Stimulated activated CD4-positive, alpha-beta T cell treated with anti-CD3 and anti-CD28 coated beads, Interleukin-1b, Interleukin-23, amount 100 ng/mL, for 24 hours (primary cell): Measurements from ENCODE around the gene UCK1.
"Not testable (repeated sequence)": the region's sequence is repeated elsewhere in the genome, so short reads cannot be mapped to it uniquely, and the experiment has no call there.

Experiments
- DNase-seq, 4 experiments: peaks; one replicate each; pipeline ENCODE4 v3.0.0-alpha.2; 2020; ENCODE audit warnings: low read depth in 4 of 4, low spot score in 1 of 4

Gene UCK1

DNA sequence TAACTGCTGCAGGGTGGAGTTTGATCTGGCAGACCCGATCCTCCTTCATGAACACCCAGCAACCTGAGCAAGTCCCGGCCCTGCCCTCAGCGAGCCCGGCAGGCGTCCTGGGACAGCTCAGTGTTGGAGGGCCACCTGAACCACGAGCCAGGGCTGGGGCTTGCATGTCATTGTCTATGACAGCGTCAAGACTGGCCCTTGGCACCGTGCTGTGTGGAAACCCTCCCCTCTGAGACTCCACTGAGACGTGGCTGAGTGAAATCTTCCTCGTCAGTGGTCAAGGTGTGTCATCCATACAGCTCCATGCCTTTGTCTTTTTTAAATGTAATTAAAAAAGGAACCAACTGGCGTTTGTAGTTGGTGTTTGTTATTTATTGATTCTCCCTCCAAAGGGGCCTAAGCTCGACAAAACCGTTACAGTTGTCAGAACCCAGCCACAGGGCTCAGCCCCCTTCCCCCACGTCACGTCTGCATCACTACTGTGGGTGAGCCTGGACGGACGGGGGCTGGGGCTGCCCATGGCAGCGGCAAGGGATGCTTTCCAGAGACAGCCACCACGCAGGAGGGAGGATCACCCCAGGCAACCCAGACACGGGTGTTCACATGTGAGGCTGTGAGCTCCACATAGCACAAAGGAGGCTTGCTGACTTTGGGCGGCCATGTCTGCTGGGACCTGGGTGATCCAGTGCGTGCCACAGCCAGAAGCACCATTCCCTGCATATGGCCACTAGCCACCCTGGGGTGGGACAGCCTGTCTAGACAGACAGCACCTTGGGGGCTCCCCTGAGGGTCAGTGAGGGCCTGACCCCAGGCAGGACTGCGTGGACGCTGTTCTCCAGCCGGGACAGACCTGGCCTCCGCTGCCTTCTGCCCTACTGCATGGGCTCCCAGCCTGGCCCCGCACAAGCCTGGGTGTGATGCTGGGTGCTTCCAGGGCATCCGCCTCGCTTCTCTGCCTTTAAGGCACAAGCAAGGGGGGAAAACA is 7.3 kb downstream of the UCK1 start:
- no peak for DNase-seq

DNA sequence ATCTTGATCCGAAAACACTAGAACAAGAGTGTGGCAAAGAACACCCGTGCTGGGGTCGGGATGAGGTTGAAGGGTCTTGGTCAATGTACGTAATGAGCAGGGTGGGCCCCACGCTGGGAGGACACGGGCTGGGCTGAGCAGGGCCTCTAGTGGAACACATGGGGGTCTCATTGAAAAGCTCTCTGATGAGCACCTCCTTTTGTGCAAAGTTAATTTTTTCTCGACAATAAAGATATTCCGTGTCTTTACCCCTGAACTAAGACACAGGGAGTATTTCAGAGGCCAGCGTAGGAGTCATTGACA is 8.0 kb downstream of the UCK1 start:
- DNase-seq, result no peak

DNA sequence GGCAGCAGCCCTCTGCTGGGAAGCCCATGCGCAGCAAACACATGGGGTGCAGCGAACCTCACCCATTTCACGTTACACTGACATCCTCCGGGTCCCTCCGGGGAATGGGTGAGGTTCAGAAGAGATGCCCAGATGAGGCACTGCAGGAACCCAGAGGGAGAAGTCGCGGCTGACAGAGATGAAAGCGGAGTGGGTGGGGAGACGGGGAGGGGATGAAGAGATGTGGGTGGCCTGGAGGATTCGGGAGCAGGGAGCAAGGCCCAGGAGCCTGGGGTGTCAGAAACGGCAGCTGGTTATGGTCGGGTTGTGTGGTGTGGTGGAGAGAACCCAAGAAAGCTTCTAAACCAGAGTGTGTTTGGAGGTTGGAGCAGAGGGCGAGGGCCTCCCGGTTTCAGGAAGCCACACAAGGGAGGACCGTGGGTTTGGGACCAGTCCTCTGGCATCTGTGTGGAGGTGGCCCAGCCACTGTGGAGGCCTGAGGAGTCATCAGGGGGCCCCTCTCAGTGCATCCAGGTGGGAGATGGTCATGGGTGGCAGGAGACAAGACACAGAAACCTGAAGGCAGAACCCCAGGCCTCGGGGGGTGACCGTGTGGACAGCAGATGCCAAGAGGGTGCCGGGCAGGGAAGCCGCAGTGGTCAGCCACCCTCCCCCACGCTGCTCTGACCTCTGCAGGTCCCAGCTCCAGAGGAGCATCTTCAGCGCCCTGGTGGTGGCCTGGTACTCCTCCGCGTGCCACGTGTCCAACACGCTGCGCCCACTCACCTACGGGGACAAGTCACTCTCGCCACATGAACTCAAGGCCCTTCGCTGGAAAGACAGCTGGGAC is 8.6 kb downstream of the UCK1 start:
- DNase-seq, result no peak

DNA sequence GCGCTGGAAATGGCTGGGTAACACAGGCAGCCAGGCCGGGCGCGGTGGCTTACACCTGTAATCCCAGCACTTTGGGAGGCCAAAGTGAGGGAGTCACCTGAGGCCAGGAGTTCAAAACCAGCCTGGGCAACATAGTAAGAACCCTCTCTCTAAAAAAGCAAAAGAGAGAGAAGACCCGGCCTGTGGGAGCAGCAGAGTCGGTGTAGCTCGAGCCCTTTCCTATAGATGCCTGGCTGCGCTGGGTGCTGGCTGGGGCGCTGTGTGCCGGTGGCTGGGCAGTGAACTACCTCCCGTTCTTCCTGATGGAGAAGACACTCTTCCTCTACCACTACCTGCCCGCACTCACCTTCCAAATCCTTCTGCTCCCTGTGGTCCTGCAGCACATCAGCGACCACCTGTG is 9.2 kb downstream of the UCK1 start:
- no peak for DNase-seq

- DNase-seq, result no peak
Observed at GRCh38 chr9:131521203-131521602, 9.9 kb downstream of the UCK1 start.

GRCh38 chr9:131520503-131520902 is 10.6 kb downstream of the UCK1 start:
- no peak for DNase-seq

DNA sequence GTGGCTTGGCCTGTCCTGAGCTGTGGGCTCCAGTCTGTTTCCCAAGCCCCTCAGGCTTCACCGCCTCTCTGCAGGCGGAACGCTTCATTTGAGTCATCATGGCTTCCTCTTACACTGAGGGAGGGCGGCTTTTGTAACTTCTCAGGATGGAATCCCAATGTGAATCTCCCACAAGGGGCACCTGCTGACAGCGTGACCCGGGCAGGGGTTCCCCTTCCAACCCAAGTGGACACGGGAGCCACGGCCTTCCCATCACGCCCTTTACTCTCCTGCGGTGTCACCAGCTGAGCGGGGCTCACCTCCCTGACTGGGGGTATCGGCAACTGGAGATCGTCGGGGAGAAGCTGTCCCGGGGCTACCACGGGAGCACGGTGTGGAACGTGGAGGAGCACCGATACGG is 12.5 kb downstream of the UCK1 start:
- no peak for DNase-seq

- no peak for DNase-seq
Observed at GRCh38 chr9:131517761-131518190, 13.3 kb downstream of the UCK1 start.

DNA sequence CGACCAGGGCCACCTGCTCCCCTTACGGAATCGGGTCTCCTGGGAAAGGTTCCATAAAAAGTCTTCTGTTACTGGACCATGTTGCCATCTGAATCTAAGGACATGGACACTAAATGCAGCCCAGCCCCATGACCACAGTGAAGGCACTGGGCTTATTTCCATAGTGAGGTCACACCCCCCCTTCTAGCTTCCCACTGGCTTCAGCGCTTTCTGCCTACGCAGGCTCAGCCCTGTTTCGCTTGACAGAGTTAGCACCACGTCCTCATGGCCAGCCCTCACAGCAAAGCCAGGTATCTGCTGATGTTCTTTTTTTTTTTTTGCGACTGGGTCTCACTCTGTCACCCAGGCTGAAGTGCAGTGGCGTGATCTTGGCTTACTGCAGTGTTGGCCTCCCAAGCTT is 14.1 kb downstream of the UCK1 start:
- DNase-seq, result no peak

GRCh38 chr9:131516100-131516499 is 15.0 kb downstream of the UCK1 start:
- no peak for DNase-seq

DNA sequence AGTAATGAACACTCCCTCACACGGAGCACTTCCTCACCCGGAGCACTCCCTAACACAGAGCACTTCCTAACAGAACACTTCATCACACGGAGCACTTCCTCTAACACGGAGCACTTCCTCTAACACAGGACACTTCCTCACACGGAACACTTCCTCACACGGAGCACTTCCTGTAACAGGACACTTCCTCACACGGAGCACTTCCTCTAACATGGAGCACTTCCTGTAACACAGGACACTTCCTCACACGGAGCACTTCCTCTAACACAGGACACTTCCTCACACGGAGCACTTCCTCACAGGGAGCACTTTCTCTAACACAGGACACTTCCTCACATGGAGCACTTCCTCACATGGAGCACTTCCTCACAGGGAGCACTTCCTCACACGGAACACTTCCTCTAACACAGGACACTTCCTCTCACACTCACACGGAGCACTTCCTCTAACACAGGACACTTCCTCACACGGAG is 15.5 kb downstream of the UCK1 start:
- DNase-seq, result not testable (repeated sequence)

GRCh38 chr9:131513177-131513576 is 17.9 kb downstream of the UCK1 start:
- no peak for DNase-seq

DNA sequence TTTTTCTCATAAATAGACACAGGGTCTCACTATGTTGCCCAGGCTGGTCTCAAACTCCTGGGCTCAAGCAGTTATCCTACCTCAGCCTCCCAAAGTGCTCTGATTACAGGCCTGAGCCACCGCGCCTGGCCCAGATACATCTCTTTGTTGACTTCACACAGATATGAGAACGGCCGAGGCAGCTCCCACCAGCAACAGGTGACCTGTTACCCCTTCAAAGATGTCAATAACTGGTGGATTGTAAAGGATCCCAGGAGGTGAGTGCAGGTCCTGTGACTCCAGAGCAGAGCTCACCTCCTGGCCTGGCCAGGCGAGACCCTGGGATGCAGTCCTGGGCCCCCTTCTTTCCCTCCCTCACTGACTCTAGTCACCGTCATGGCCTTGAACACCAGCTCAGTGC is 19.2 kb downstream of the UCK1 start:
- DNase-seq, result no peak

GRCh38 chr9:131511416-131511815 is 19.6 kb downstream of the UCK1 start:
- DNase-seq, result no peak

- DNase-seq, result no peak
Observed at GRCh38 chr9:131505012-131505411, 26.1 kb downstream of the UCK1 start.

DNA sequence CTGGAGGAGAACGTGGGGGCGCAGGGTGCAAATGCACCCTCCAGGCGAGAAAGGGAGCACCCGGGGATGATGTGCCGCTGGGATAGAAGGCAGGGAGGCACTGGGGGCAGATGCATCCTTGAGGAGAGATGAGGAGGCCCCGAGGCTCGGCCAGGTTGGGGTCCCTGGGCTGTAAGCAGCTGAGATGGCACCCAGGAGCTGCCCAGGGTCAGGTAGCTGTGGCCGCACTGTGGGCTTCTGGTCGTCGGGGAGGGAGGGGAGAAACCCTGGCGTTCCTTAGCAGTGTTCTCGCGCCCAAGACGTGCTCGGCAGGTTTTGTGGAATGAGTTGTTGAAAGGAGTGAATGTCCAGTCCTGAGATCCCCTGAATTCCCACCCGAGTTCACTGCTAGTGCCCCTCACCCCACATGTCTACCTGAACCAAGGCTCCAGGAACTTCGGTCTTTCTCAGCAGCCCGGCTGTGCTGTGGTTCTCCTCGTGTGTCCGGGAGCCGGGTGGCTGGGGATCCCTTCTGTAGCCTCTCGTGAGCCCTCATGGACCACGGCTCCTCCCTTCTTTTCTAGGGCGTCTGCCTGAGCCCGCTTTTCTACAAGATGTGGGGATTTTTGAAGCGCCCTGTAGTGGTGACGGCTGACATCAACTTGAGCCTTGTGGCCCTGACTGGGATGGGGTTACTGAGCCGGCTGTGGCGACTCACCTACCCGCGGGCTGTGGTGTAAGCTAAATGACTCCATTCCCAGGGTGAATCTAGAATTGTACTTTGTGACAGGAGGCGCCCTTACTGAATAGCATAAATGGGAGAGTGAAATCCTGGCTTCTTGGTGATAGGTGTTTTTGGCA is 27.2 kb downstream of the UCK1 start:
- peak; percentile 26 to 73 (median 30) for DNase-seq

DNA sequence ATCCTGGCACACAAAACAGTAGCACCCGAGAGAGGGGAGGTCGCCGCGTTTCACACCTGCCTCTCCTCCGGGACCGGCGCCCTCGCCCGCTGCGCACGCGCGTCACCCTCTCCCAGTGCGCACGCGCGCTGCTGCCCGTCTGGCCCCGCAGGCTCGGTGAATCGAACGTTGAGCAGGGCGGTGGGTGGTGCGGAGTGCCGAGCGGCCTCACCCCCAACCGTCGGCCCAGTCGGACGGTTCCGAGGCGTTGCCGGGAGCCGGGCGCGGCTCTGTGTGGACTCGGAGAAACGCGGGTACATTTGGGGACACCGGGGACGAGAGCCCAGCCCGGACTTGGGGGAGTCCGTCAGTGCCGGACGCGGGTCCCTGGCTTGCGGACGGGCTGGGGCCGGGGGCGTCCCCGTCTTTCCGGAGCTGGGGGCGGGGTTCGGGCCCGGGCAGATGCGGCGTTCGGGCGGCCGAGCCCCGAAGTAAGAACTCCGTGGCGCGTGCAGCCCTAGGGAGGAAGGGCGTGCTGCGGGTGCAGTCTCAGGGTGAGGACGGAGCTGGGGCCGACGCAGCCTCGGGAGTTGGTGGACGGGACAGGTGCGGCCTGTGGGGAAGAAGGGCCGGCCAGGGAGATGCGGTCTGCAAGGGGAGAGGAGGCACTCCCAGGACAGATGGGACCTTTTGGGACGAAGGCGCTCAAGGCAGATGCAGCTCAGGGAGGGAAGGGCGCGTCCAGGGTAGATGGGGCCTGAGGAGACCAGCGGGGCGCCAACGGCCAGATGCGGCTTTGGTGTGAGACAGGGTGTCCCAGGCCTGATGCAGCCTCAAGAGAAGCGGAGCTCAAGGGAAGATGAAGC is 28.1 kb downstream of the UCK1 start, which contains the start of gene POMT1:
Gene POMT1, plus strand, starts transcription at position 138 of the 845 bp plus-strand sequence. CDS start 1,301 bp downstream, outside the sequence.
- peak; percentile 75 to 80 (median 78) for DNase-seq

DNA sequence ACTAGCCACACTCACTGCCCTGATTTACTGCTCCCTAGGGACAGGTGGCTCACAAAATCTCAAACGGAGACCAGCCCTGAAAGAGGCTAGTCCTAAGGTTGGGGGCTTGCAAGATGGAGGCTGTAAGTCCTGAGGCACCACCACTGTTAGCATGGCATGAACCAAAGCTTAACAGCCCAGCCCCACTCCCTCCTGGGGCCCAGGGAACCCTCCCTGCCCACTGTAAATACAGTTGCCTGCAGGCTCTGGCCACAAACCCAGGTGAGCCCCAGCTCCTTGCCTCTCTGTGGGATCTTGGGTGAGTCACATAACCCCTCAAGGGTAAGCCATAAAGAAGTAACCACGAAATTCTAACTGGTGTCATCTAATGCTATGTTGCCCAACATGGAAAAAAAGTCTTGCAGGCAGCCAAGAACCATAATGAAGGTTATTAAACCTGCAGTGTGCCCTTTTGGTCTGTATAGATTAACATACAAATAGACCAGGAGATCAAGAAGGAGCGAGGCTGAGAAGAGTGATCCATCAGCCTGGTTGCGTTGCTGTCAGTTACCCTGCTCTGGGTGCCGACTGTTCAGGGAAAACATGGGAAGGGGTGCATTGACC is 30.0 kb downstream of the UCK1 start:
- peak in 2 of 4 experiments; percentile 20 to 45 for DNase-seq

DNA sequence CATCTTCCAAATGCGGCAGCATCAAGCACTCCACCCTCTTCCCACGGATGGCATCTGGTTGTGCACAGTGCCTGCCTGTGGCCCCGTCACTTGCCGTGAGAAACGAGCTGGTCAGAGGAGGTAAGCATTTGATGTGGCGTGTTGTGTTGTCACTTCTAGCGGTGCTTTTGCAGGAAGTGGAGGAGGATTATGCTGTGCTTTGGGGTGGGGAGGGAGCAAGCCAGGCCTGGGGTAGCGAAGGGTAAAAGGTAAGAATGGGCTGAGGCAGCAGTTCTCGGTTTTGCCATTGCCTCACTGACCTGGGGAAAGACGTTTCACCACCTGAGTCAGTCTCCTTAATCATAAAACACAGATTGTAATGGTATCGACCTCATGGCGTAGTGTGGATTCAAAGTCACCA is 30.7 kb downstream of the UCK1 start:
- peak; percentile 23 to 58 (median 37) for DNase-seq
